Medulla oblongata (tissue), 1 donor: ENCODE results near the gene NEK5.

ENCODE experiments used
- DNase-seq: peaks from one replicate; pipeline ENCODE4 v3.0.0-alpha.2; 2015; ENCODE audit errors: extremely low spot score

NEK5 gene

DNA sequence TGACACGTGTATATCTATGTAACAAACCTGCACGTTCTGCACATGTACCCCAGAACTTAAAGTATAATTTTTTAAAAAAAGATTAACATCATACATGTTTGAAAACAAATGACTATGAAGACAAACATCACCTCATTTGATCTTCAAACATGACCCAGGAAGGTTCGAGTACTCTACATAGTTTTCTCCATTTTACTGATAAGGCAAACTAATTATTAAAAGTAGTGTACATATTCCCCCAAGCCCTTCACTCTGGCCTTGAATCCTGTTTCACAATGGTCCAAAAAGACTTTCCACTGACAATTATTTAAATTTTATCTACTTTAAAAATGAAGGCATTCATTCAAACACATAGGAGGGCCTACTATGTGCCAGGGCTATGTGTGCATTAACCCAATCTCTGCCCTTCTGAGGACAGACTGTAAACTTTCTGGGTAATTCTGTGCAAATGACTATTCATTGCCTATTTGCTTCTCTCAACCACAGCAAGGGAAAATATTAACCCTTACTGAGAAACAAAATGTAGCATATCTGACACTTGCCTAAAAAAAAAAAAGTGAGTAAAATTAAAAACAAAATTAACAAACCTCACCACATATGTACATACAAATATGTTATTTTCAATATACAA is 139.8 kb downstream of the NEK5 start:
- no peak for DNase-seq
